GM12878 (cell line): Measurements from ENCODE around the gene GPN2. TPM values are rescaled to one million over a fixed set of nuclear protein-coding genes. Genes with fewer than 3 reads are reported as not detected.
A peak's percentile ranks its signal among the peaks of the same experiment; 100 is the strongest.

Experiments
- ATAC-seq: fragments of 200-7000 bp; cut with Tn5 transposase; 3 replicates; pipeline ENCODE4 v1.9.1; 2020; ENCODE audit warnings: mild to moderate bottlenecking, moderate library complexity
- BruUV-seq: library from RNA; stranded (reverse); fragments of 400-500 nt; replicated peaks from 2 replicates; lab custom pipeline; 2021; lab: Mats Ljungman, UMichigan
- CTCF ChIA-PET: fragments of 300-600 bp; sonication (Branson Sonifier 250); formaldehyde crosslinking; extraction: SDS; loops from one replicate; lab custom pipeline; 2021; ENCODE audit warnings: inconsistent platforms; lab: Yijun Ruan, JAX
- POLR2A ChIA-PET: fragments of 350-600 bp; formaldehyde crosslinking; extraction: SDS; loops from one replicate; lab custom pipeline; 2021; ENCODE audit warnings: inconsistent platforms; lab: Charles Lee
- RAD21 ChIA-PET: fragments of 300-600 bp; sonication (Branson Sonifier 250); formaldehyde crosslinking; loops from one replicate; lab custom pipeline; 2023; ENCODE audit warnings: antibody characterized with exemption; ENCODE audit not compliant: unreplicated experiment; lab: Charles Lee
- SMC1A ChIA-PET: fragments of 300-600 bp; sonication (Branson Sonifier 250); formaldehyde crosslinking; loops from one replicate; lab custom pipeline; 2023; ENCODE audit not compliant: unreplicated experiment, uncharacterized antibody; lab: Charles Lee
- DNase-seq: peaks from one replicate; pipeline ENCODE4 v3.0.0-alpha.2; 2011; ENCODE audit warnings: low read depth, low spot score
- FAIRE-seq: peaks from 3 replicates; lab custom pipeline; 2011; peaks lifted over from hg19 to GRCh38; lab: Jason Lieb, UNC
- H2AFZ ChIP-seq: 2 replicates; pipeline ENCODE4 v1.6.0; 2011; ENCODE audit warnings: low read depth, low read length, control low read depth; ENCODE audit not compliant: control insufficient read depth
- H3K27ac ChIP-seq: 2 replicates; pipeline ENCODE4 v1.5.1; 2011; ENCODE audit warnings: control low read depth; ENCODE audit not compliant: control insufficient read depth, insufficient read depth
- H3K27me3 ChIP-seq, 2 experiments: replicated peaks in 1 of 2; 2 replicates each; pipeline versions ENCODE4 v1.6.0 to v1.6.1; 2011; ENCODE audit warnings: low read length in 1 of 2; ENCODE audit not compliant: control insufficient read depth in 2 of 2, insufficient read depth in 2 of 2
- H3K36me3 ChIP-seq, 2 experiments: 2 replicates each; pipeline ENCODE4 v1.5.1; 2011; ENCODE audit warnings: low read length in 1 of 2; ENCODE audit not compliant: control insufficient read depth in 2 of 2, insufficient read depth in 2 of 2
- H3K4me1 ChIP-seq: 2 replicates; pipeline ENCODE4 v1.6.1; 2011; ENCODE audit warnings: mild to moderate bottlenecking, low read length, moderate library complexity, mixed read lengths; ENCODE audit not compliant: control insufficient read depth, insufficient read depth
- H3K4me2 ChIP-seq: 2 replicates; pipeline ENCODE4 v1.6.0; 2011; ENCODE audit warnings: control low read depth; ENCODE audit not compliant: control insufficient read depth, insufficient read depth
- H3K4me3 ChIP-seq: fragments of 200-600 bp; sonication (generic); 2 replicates; pipeline ENCODE4 v1.5.1; 2016
- H3K79me2 ChIP-seq: 2 replicates; pipeline ENCODE4 v1.6.0; 2011; ENCODE audit warnings: low read length; ENCODE audit not compliant: control insufficient read depth, insufficient read depth
- H3K9ac ChIP-seq: 2 replicates; pipeline ENCODE4 v1.8.0; 2011; ENCODE audit warnings: low read length, control low read depth, mixed read lengths; ENCODE audit not compliant: control insufficient read depth, insufficient read depth
- H3K9me3 ChIP-seq: replicated peaks from 3 replicates; pipeline ENCODE4 v1.5.1; 2011; ENCODE audit warnings: mild to moderate bottlenecking, low read length; ENCODE audit not compliant: control insufficient read depth, insufficient read depth
- H4K20me1 ChIP-seq: 2 replicates; pipeline ENCODE4 v1.6.0; 2011; ENCODE audit not compliant: control insufficient read depth, insufficient read depth
- BMI1 ChIP-seq: fragments of 450-650 bp; IDR thresholded peaks from 2 replicates; pipeline ENCODE4 v1.6.1; 2016; ENCODE audit warnings: mild to moderate bottlenecking, moderate library complexity, borderline replicate concordance
- CBFB ChIP-seq: IDR thresholded peaks from 2 replicates; pipeline ENCODE4 v1.6.1; 2016; ENCODE audit warnings: antibody characterized with exemption, low read depth
- MEF2A ChIP-seq: IDR thresholded peaks from 2 replicates; pipeline ENCODE4 v1.6.1; 2011; ENCODE audit warnings: low read depth, mild to moderate bottlenecking, low read length, moderate library complexity; ENCODE audit not compliant: insufficient read depth
- NFIC ChIP-seq: IDR thresholded peaks from 2 replicates; pipeline ENCODE4 v1.6.1; 2012; ENCODE audit warnings: low read depth, mild to moderate bottlenecking, inconsistent platforms, low read length, moderate library complexity
- NFYB ChIP-seq: IDR thresholded peaks from 2 replicates; pipeline ENCODE4 v1.6.1; 2011; ENCODE audit warnings: low read depth, mild to moderate bottlenecking, low read length, improper control_type of control experiment, moderate library complexity; ENCODE audit not compliant: insufficient read depth
- RUNX3 ChIP-seq: IDR thresholded peaks from 2 replicates; pipeline ENCODE4 v1.6.1; 2012; ENCODE audit warnings: low read length, inconsistent platforms
- SPI1 ChIP-seq: IDR thresholded peaks from 2 replicates; pipeline ENCODE4 v1.6.1; 2011; ENCODE audit warnings: low read depth, mild to moderate bottlenecking, low read length, moderate library complexity, borderline replicate concordance; ENCODE audit not compliant: insufficient read depth
- ZNF687 ChIP-seq: fragments of 450-650 bp; IDR thresholded peaks from 2 replicates; pipeline ENCODE4 v1.6.1; 2017; ENCODE audit warnings: mild to moderate bottlenecking, moderate library complexity
- WGBS: methylation state at CpG from one replicate; pipeline ENCODE4 v1.1.6; 2016; ENCODE audit warnings: low lambda C conversion rate; ENCODE audit not compliant: insufficient replicate concordance, insufficient coverage; ENCODE audit errors: missing lambda C conversion rate; 5-methylcytosine and 5-hydroxymethylcytosine counted together
- in situ Hi-C: fragments of 300-500 bp; cut with MboI; formaldehyde crosslinking; loops from 9 replicates; pipeline ENCODE4 v1.14.3; 2018; ENCODE audit warnings: mixed read lengths
- intact Hi-C: fragments of 100-400 bp; cut with micrococcal nuclease; formaldehyde crosslinking; loops from one replicate; pipeline ENCODE4 v1.14.2; 2022; ENCODE audit not compliant: unreplicated experiment
- polyA plus RNA-seq, 11 experiments: library from polyadenylated mRNA; depleted of rRNA in 4 of 11; unstranded in 6 of 11; stranded (reverse) in 5 of 11; fragments of >200 nt; fragmentation: Nextera tagmentation in 4 of 11; fragmentation: Illumina TruSeq in 1 of 11; extraction: Ambion mirVana in 4 of 11; extraction: Trizol in 1 of 11; gene quantifications; 1 replicate in 1 of 11; 2 replicates in 10 of 11; pipeline versions ENCODE4 v1.2.1 to v1.2.3, GENCODE V29; 2011 to 2016; ENCODE audit warnings: inconsistent platforms in 2 of 11, missing spikeins in 2 of 11, low read depth in 1 of 11
- total RNA-seq, 4 experiments: library from RNA; depleted of rRNA in 3 of 4; stranded (reverse); fragments of >200 nt in 3 of 4; fragmentation: Illumina TruSeq in 1 of 4; extraction: Trizol in 1 of 4; gene quantifications; 2 replicates each; pipeline versions ENCODE4 v1.2.1 to v1.2.3, GENCODE V29; 2013 to 2021
- TF ChIP-seq, protein P1 (sequence below): IDR thresholded peaks from 2 replicates; pipeline ENCODE4 v1.6.1; 2012; ENCODE audit warnings: mild to moderate bottlenecking, low read depth, low read length
- TF ChIP-seq, protein P2 (sequence below): fragments of 450-650 bp; IDR thresholded peaks from 2 replicates; pipeline ENCODE4 v1.6.1; 2018; ENCODE audit warnings: mild to moderate bottlenecking, low read depth, moderate library complexity; ENCODE audit not compliant: partially characterized antibody

The GPN2 gene
- total and polyA plus RNA-seq, 10 of the 15 experiments (the other 5 are each of a cell fraction or from before 2014, with no cell fraction given), result 8.3 to 61.4 (median 23.3) TPM

GRCh38 chr1:26828411-26828991, 61.6 kb downstream of the GPN2 start:
- Histone ChIP-seq H3K9me3 (no peaks in the 10 kb centered on the region), H3K4me2 (peak overlapping the region; percentile 99), H3K4me1 (peaks cover 30% of the 10 kb centered on the region), H2AFZ (no peak overlapping the region), H3K79me2 (peaks cover 68% of the 10 kb centered on the region), H3K4me3 (peak overlapping the region; percentile 82), H3K27me3 (no peaks in the 10 kb centered on the region), H3K9ac (peak overlapping the region; percentile 70), H3K36me3 (peaks cover 2 to 15% of the 10 kb centered on the region in 2 experiments), H4K20me1 (no peaks in the 10 kb centered on the region), H3K27ac (peak overlapping the region; percentile 84)
- intact Hi-C loops (loop anchor here (5.0 kb wide), 1 partner anchor 39 kb away; no protein-coding TSS in a partner anchor), in situ Hi-C loops (loop anchor here (5.0 kb wide), 1 partner anchor 51 kb away; no protein-coding TSS in a partner anchor)
- ATAC-seq, result peak; percentile 55
- CTCF ChIA-PET, result interaction anchor here (0.6 to 7.7 kb wide), 16 partner anchors 7 to 329 kb away, joined by 3 to 117 read pairs (median 4); partner anchors contain the start of gene PIGV
- BruUV-seq, result no TSS peak
- RAD21 ChIA-PET, result interaction anchor here (0.9 to 2.1 kb wide), 6 partner anchors 10 to 85 kb away, joined by 3 to 13 read pairs (median 3); no protein-coding TSS in a partner anchor
- SMC1A ChIA-PET, result interaction anchor here (0.6 to 3.9 kb wide), 10 partner anchors 11 to 226 kb away, joined by 3 to 35 read pairs (median 4); partner anchors contain the start of gene GPN2
- POLR2A ChIA-PET, result interaction anchor here (0.6 to 7.6 kb wide), 8 partner anchors 8 to 1476 kb away, joined by 3 to 56 read pairs (median 4); no protein-coding TSS in a partner anchor
- FAIRE-seq, result peak; percentile 18
- DNase-seq, result no peak
- 14% methylated on average over 4 of the region's 4 CpGs for WGBS
- TF ChIP-seq, protein P1, sequence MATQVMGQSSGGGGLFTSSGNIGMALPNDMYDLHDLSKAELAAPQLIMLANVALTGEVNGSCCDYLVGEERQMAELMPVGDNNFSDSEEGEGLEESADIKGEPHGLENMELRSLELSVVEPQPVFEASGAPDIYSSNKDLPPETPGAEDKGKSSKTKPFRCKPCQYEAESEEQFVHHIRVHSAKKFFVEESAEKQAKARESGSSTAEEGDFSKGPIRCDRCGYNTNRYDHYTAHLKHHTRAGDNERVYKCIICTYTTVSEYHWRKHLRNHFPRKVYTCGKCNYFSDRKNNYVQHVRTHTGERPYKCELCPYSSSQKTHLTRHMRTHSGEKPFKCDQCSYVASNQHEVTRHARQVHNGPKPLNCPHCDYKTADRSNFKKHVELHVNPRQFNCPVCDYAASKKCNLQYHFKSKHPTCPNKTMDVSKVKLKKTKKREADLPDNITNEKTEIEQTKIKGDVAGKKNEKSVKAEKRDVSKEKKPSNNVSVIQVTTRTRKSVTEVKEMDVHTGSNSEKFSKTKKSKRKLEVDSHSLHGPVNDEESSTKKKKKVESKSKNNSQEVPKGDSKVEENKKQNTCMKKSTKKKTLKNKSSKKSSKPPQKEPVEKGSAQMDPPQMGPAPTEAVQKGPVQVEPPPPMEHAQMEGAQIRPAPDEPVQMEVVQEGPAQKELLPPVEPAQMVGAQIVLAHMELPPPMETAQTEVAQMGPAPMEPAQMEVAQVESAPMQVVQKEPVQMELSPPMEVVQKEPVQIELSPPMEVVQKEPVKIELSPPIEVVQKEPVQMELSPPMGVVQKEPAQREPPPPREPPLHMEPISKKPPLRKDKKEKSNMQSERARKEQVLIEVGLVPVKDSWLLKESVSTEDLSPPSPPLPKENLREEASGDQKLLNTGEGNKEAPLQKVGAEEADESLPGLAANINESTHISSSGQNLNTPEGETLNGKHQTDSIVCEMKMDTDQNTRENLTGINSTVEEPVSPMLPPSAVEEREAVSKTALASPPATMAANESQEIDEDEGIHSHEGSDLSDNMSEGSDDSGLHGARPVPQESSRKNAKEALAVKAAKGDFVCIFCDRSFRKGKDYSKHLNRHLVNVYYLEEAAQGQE, result no peak
- TF ChIP-seq SPI1 (peak; percentile 5; the same call in 1 of the 2 replicates), NFIC (0 out of 2 replicates have a peak, but pooled peaks have one; percentile 34), NFYB (no peak), BMI1 (no peak), RUNX3 (peak; percentile 50; the same call in 1 of the 2 replicates), ZNF687 (peak; percentile 48; the same call in 1 of the 2 replicates), CBFB (0 out of 2 replicates have a peak, but pooled peaks have one; percentile 23), MEF2A (no peak)
- TF ChIP-seq, protein P2, sequence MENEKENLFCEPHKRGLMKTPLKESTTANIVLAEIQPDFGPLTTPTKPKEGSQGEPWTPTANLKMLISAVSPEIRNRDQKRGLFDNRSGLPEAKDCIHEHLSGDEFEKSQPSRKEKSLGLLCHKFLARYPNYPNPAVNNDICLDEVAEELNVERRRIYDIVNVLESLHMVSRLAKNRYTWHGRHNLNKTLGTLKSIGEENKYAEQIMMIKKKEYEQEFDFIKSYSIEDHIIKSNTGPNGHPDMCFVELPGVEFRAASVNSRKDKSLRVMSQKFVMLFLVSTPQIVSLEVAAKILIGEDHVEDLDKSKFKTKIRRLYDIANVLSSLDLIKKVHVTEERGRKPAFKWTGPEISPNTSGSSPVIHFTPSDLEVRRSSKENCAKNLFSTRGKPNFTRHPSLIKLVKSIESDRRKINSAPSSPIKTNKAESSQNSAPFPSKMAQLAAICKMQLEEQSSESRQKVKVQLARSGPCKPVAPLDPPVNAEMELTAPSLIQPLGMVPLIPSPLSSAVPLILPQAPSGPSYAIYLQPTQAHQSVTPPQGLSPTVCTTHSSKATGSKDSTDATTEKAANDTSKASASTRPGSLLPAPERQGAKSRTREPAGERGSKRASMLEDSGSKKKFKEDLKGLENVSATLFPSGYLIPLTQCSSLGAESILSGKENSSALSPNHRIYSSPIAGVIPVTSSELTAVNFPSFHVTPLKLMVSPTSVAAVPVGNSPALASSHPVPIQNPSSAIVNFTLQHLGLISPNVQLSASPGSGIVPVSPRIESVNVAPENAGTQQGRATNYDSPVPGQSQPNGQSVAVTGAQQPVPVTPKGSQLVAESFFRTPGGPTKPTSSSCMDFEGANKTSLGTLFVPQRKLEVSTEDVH, result no peak
